ENCODE measurements around the gene POLG2. TPM values are rescaled to one million over a fixed set of nuclear protein-coding genes. Genes with fewer than 3 reads are reported as not detected.

POLG2 gene
- total and polyA plus RNA-seq, 2 of the 8 experiments (the other 6 are each of a cell fraction or from before 2014, with no cell fraction given) = 9.7 to 34.3 TPM

DNA sequence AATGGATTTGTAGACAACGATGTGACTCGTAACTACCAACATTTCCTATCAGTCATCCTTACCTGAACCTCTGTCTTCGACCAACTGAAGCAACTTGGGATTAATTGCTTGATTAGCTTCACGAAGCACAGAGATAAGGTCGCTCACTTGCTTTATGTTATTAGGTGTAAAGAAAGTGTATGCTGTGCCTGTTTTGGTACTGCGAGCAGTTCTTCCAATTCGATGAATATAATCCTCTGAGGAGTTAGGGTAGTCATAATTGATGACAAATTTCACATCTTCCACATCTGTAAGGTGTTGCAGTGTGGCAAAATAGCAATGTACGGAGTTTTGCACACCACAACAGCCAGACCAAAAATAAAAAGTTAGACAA lies 3.6 kb upstream of the POLG2 start:
- Histone ChIP-seq H3K4ac (replicated peaks; ENCODE audit: insufficient read length, low read depth, low read length) (no peak overlapping the region), H4K20me1 (replicated peaks in 1 of 2; ENCODE audit: control insufficient read depth in 1 of 2, insufficient read depth in 2 of 2, low read length in 2 of 2) (peaks cover 16 to 23% of the 10 kb centered on the region in 2 experiments), H3K27me3 (replicated peaks in 1 of 4; ENCODE audit: control insufficient read depth in 3 of 4, extremely low read depth in 1 of 4, insufficient read depth in 3 of 4, low read length in 3 of 4) (no peaks in the 10 kb centered on the region), H3K18ac (ENCODE audit: extremely low read depth, low read length) (no peak overlapping the region), H3K14ac (ENCODE audit: insufficient read length) (no peak overlapping the region), H4K8ac (ENCODE audit: extremely low read depth, insufficient read depth, low read length) (peak overlapping the region; percentile 93; the same call in 1 of the 2 replicates), H2BK120ac (replicated peaks; ENCODE audit: low read depth, low read length) (no peak overlapping the region), H2BK12ac (ENCODE audit: low read depth, low read length) (no peak overlapping the region), H4K5ac (ENCODE audit: insufficient read length, low read depth, low read length) (no peak overlapping the region), H3K23me2 (ENCODE audit: low read depth, low read length) (peaks cover 6% of the 10 kb centered on the region), H3K79me2 (ENCODE audit: control insufficient read depth in 1 of 2, insufficient read depth in 2 of 2, low read length in 2 of 2) (peaks cover 21 to 66% of the 10 kb centered on the region in 2 experiments), H3K9ac (replicated peaks in 1 of 4; ENCODE audit: extremely low read depth in 1 of 4, low read depth in 3 of 4, low read length in 3 of 4) (no peak overlapping the region; a peak in 1 of 7 replicates), H3K4me3 (ENCODE audit: extremely low read depth in 1 of 4, insufficient read depth in 2 of 4, low read depth in 3 of 4, low read length in 4 of 4) (no peak overlapping the region), H3K27ac (ENCODE audit: low read depth, low read length) (no peak overlapping the region), H3K56ac (replicated peaks; ENCODE audit: insufficient read length, low read depth, low read length) (no peak overlapping the region), H2BK5ac (ENCODE audit: low read depth, low read length) (no peak overlapping the region), H3K36me3 (ENCODE audit: control insufficient read depth in 2 of 4, insufficient read depth in 4 of 4, low read length in 3 of 4) (peaks cover 47 to 75% (median 55%) of the 10 kb centered on the region in 4 experiments), H3K4me2 (ENCODE audit: insufficient read depth in 1 of 2, low read depth in 2 of 2, low read length in 2 of 2) (no peak overlapping the region; a peak in 1 of 4 replicates), H3K4me1 (replicated peaks in 1 of 4; ENCODE audit: control insufficient read depth in 3 of 4, insufficient read depth in 4 of 4, low read length in 3 of 4) (peaks cover 0 to 7% (median 4%) of the 10 kb centered on the region in 4 experiments; a peak in 4 of 7 replicates), H3K23ac (ENCODE audit: insufficient read length) (no peak overlapping the region), H3K9me3 (ENCODE audit: insufficient read depth in 2 of 2, low read depth in 1 of 2, low read length in 1 of 2) (no peaks in the 10 kb centered on the region), H4K91ac (replicated peaks; ENCODE audit: insufficient read length, low read length) (no peak overlapping the region), H2AK5ac (ENCODE audit: low read depth, low read length) (no peak overlapping the region), H2BK15ac (ENCODE audit: low read length) (no peak overlapping the region), H2AFZ (ENCODE audit: low read length) (no peak overlapping the region), H3K79me1 (ENCODE audit: low read depth, low read length) (peaks cover 6% of the 10 kb centered on the region), H2BK20ac (ENCODE audit: low read length) (no peak overlapping the region)
- 93% methylated on average over 8 of the region's 8 CpGs; no CpG with 5 or more reads in 1 of the 2 experiments for WGBS, 2 experiments (ENCODE audit: extremely low coverage in 1 of 2, insufficient coverage in 1 of 2, insufficient read length in 1 of 2, insufficient replicate concordance in 2 of 2, low coverage in 1 of 2, low lambda C conversion rate in 2 of 2, missing lambda C conversion rate in 1 of 2)
- ChIA-PET CTCF (ENCODE audit: partially characterized antibody) (interaction anchor here (2.2 kb wide), 1 partner anchor 81 kb away, joined by 8 read pairs; no protein-coding TSS in a partner anchor), POLR2A (ENCODE audit: partially characterized antibody) (interaction anchor here (1.1 to 6.9 kb wide), 6 partner anchors 10 to 80 kb away, joined by 3 to 56 read pairs (median 5); no protein-coding TSS in a partner anchor)
- no peak for TF ChIP-seq EP300 (IDR thresholded peaks at IDR 0.05; ENCODE audit: borderline replicate concordance in 1 of 2, low read depth in 2 of 2, low read length in 2 of 2)
- no peak for TF ChIP-seq ASH2L (IDR thresholded peaks at IDR 0.05; ENCODE audit: low read length)
- TF ChIP-seq EGR1 (IDR thresholded peaks at IDR 0.05; ENCODE audit: borderline replicate concordance, low read depth, low read length) = no peak
- no peak for TF ChIP-seq TAF1 (IDR thresholded peaks at IDR 0.05; ENCODE audit: low read depth, low read length)
- 0 out of 2 replicates have a peak, but pooled peaks have one; percentile 10 for TF ChIP-seq POLR2AphosphoS5 (IDR thresholded peaks at IDR 0.05; ENCODE audit: low read depth, low read length)
- FAIRE-seq (no peak), DNase-seq (ENCODE audit: low read depth in 1 of 2, low spot score in 2 of 2) (no peak)
